Iris pigment epithelial cell (primary cell): ENCODE measurements around the gene MSH3.
A peak's percentile ranks its signal among the peaks of the same experiment; 100 is the strongest.

Source experiments
- DNase-seq: peaks from one replicate; pipeline ENCODE4 v3.0.0-alpha.2; 2011; ENCODE audit warnings: low read depth

Gene MSH3

GRCh38 chr5:80654391-80655230, at the start of gene MSH3, which contains the start of gene DHFR:
TSS of gene MSH3 (plus strand) at chr5:80654652. CDS start at chr5:80654728, 76 bp downstream.
TSS of gene DHFR (minus strand) at chr5:80654983. CDS start at chr5:80654489, 494 bp downstream.
- peak; percentile 94 for DNase-seq

DNA sequence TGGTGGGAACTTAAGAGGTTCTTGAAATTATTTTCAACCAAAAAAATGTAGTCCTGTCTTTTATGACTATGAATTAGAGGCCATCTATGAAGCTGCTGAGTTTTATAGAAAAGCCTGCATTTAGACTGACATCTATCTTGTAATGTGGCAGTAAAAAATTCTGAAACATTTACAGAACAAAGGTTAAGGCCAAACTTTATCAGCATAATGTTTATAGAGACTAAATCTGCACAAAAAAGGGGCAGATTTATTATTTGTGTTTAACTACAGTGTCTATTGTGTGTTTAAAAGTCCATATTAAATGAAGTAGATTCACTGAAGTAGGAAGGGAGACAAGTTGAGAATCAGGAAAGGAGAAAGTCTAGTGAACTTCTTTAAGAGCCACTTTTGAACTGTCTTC, 47.1 kb upstream of the MSH3 start:
- DNase-seq, result no peak

- no peak for DNase-seq
Observed at GRCh38 chr5:80607832-80608231, 46.6 kb upstream of the MSH3 start.

GRCh38 chr5:80608731-80609130, 45.7 kb upstream of the MSH3 start:
- no peak for DNase-seq

- no peak for DNase-seq
Observed at GRCh38 chr5:80609692-80610091, 44.8 kb upstream of the MSH3 start.

- no peak for DNase-seq
Observed at GRCh38 chr5:80615266-80615914, 39.1 kb upstream of the MSH3 start.

GRCh38 chr5:80618438-80618837, 36.0 kb upstream of the MSH3 start:
- no peak for DNase-seq

- DNase-seq, result no peak
Observed at GRCh38 chr5:80619086-80619485, 35.4 kb upstream of the MSH3 start.

DNA sequence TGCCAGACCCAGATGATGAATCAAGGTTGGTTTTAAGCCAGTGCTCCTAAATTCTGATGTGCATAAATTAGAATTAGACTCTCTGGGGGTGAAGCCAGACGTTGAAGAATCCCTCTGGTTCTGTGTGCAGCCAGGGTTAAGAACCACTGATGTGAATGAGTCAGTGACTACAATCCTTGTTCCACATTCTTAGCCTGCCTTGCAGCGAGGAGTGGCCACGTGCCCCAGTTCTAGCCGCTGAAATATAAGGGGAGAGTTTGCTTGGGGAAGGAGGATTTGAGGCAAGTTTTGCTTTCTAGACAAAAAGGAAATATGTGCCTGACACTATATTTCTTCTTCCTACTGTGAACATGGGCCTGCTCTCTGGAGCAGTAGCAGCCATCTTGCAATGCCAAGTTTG, 34.2 kb upstream of the MSH3 start:
- peak; percentile 87 for DNase-seq

DNA sequence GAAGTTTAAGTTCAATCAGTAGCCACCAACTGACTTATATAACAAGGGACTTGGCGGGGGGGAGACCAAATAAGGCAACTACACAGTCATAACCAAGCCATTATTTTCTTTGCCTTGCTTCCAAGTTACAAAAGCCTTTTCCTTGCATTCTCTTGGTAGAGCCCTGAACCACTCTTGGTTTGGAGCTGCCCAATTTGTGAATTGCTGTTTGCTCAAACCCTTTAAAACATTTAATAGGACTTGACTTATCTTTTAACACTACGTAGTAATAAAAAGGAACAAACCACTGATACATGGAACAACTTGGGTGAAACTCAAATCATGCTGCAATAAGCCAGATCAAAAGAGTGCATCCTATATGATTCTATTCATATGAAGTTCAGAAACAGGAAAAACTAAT, 31.7 kb upstream of the MSH3 start:
- no peak for DNase-seq

DNA sequence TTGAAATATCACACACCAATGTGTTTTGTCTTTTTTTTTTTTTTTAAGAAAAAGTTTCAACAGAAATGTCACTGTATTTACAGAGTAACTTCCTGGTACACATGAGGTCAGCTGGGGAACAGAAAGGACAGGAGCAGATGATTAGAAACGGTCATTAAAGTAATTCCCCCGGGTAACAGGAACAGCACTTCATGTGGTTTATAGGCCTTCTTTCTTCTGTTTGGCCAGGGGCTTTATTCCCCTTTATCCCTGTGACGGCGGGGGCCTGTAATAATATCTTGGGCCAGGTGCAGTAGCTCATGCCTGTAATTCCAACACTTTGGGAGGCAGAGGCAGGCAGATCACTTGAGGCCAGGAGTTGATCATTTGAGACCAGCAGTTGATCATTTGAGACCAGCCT, 30.5 kb upstream of the MSH3 start:
- DNase-seq, result no peak

GRCh38 chr5:80625230-80625629, 29.2 kb upstream of the MSH3 start:
- no peak for DNase-seq

DNA sequence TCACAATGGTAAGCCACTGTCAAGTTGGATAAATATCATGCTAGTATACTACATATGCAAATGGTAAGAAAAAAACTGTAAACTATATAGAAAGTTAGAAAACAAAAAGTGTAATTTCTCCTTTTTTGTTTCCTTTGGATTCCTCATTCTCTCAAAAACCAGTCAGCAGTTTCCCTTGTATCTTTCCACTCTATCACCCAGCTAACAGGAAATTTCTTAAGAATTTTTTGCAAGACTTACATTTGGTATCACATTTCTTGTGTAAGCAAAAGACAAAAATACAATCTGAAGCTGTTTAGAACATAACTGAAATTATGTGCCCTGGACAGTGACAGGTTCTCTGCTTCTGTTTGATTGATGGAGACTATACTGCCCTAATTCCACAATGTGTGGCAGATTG, 25.2 kb upstream of the MSH3 start:
- no peak for DNase-seq

GRCh38 chr5:80631278-80632259, 22.9 kb upstream of the MSH3 start:
- DNase-seq, result no peak

GRCh38 chr5:80632700-80633099, 21.8 kb upstream of the MSH3 start:
- DNase-seq, result no peak

DNA sequence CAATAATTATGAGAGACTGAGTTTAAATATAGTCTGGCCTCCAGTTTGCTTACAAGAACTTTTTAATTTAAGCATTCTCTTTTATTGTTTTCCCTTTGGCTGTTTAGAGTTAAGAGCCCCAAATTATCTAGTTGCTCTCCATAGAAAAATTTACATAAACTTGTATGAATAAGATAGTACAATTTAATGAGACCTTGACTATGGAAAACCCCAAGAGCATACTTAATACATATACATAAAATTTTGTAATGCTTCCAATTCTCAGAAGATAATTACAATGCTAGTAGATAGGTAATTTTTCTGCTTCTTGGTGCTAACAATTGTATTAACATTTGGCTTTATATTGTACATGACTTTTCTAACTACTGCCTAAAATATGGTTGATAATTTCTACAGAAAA, 20.3 kb upstream of the MSH3 start:
- DNase-seq, result no peak

GRCh38 chr5:80641353-80641752, 13.1 kb upstream of the MSH3 start:
- no peak for DNase-seq

DNA sequence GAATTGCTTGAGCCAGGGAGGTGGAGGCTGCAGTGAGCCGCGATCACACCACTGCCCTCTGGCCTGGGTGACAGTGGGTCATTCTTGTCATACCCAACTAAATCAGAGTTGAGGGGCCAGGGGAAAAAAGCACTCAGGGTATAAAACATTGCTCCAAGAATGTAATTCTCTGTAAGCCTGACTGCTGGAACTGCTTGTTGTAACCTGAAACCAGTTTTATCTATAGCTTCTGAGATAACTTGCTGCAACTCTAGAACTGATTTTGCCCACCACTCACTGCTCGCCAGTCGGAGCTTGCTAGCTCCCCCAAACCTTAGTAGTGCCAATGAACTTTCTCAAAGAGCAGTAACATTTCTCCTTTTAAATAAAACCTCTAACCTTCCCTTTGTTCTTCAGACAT, 9.6 kb upstream of the MSH3 start:
- DNase-seq, result peak; percentile 17

GRCh38 chr5:80646926-80647325, 7.5 kb upstream of the MSH3 start:
- DNase-seq, result no peak

DNA sequence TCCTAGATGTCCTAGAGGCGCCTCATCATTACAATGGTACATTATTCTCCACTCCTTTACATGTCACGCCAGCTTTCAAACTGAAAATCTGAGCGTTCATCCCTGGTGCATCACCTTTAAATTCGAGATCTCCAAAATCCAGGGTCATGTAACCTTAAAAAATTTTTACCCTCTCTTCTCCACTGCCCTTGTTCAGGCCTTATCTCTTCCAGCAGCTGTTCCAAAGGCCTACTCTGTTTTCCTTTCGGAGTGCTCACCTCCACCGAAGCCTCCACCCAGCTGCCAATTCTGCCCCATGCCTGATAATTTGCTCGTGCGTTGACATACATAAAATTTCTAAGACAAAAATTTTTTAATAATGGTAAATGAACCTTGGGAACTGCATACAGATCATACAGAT, 950 bp upstream of the MSH3 start:
- DNase-seq, result no peak

- no peak for DNase-seq
Observed at GRCh38 chr5:80654054-80654390, 430 bp upstream of the MSH3 start.

DNA sequence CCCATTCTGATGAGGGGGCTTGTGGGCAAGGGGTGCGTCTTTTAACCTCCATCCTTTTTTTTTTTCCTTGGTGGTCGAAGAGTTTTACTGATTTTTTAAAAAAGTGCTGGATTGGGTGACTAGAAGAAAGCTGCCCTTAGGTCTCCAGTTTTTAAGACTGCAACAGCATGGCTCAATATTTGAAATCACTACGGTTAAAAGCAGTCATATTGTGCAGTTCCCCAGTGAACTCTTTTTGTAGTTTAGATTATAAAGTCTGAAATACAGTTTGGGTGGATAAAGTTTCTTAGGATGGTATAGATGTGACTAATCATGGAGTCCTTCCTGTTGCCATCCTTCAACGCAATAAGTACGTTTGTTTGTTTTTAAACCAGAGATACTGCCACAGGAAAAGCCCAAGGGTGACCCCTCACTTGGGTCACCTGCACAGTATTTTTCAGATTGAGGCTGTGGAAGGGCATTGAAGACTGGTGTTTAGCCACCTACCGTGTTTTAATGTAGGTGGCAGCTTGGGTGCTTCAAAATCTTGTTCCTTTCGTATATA, 851 bp downstream of the MSH3 start:
- peak; percentile 58 for DNase-seq
